GDM1 (cell line): Measurements from ENCODE around the gene TLK1.
A peak's percentile ranks its signal among the peaks of the same experiment; 100 is the strongest.

Experiments
- DNase-seq: peaks from one replicate; lab custom pipeline; 2025; lab: John Stamatoyannopoulos, UW

Gene TLK1

DNA sequence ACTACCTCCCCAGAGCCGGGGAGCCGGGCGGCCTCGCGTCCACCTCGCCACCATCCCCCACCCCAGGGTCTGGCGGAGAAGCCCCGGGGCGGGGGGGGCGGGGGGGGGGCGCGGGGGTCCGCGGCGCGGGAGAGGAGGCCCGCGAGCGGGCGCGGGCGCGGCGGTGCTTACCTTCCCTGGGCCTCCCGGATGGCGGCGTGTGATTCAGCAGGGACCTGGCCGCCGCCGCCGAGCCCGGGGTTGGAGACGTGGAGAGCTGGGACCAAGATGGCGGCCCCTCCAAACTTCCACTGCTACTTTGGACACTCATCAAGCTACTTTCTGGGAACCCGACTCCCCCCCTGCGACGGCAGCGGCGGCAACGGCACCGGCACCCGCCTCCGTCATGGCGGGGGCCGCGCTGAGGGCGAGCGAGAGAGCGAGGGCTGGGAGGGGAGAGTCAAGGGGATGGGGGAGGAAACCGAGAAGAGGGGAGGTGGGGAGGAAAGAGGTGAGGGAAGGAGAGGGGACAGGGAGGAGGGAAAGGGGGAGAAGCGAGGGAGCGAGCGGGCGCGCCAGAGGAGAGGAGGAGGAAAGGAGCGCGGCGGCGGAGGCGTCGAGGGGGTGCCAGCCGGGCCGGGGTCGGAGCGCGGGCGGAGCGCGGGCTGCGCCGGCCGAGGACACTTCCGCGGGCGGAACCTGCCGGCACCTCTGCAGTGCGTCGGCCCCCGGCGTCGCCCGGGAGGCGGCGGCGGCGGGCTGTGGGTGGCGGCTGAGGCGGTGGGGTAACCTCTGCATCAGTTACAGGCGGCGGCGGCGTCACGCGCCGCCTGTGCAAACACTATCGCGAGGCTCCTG lies at the start of gene TLK1:
Gene TLK1, minus strand, starts transcription at position 775 of the 837 bp plus-strand sequence. Its CDS starts 465 bp downstream, at position 310.
- peak; percentile 87 for DNase-seq

DNA sequence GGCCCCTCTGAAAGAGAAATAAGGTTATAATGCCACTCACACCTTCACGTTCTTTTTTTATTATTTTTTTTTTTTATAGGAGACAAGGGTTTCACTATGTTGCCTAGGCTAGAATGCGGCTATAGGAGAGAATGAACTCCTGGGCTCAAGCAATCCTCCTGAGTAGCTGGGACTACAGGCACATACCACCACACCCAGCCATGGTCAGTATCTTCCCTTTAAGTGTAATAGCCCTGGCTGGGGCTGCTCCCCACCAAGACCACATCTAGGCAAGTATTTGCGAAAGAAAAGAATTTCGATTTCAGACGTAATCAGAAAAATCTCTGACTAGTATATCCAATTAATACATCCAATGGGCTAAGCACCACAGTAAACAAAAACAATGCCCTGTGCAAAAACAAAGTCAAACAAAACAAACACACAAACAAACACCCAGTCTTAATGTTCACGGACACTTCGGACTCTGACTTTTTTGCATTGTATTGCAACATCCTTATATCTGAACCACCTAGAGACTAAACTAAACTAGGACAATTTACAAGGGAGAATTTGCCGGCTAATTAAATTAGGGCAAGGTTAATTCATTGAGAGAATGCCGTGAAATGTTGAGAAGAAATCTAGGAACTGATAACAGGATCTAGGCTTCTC lies 49.6 kb upstream of the TLK1 start:
- DNase-seq: no peak

GRCh38 chr2:171208657-171209056 lies 48.0 kb upstream of the TLK1 start:
- peak; percentile 4 for DNase-seq

GRCh38 chr2:171206422-171207115 lies 45.9 kb upstream of the TLK1 start:
- no peak for DNase-seq

DNA sequence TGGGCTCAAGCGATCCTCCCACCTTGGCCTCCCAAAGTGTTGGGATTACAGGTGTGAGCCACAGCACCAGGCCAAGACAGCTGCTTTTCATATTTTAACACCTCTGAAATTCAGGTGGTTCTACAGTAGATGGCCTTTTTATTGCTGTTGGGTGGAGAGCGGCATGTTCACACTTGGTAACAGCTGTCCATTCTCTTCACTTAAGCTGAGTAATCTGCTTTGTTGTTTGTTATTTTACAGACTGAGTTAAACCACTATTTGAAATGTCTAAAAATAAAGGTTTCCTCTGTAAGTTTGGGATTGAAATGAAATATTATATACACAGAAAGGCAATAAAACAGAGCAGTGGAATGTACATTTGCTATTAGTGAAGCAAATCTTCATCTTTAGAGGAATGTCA lies 44.9 kb upstream of the TLK1 start:
- DNase-seq: no peak

DNA sequence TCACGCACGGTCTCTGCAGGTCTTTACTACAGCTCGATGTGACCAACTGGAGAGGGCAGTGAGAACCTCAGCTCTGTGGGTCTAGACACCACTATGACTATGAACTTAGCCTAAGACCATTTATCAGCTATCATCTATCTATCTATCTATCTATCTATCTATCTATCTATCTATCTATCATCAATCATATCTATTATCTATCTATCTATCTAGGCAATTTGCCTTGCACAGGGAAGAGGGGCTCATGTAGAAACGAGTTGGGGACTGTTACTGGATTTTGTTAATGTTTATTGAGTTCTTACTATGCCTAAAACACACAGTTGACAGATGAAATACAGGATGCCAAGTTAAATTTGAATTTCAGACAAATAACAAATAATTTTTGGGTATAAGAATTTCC lies 41.1 kb upstream of the TLK1 start:
- no peak for DNase-seq

DNA sequence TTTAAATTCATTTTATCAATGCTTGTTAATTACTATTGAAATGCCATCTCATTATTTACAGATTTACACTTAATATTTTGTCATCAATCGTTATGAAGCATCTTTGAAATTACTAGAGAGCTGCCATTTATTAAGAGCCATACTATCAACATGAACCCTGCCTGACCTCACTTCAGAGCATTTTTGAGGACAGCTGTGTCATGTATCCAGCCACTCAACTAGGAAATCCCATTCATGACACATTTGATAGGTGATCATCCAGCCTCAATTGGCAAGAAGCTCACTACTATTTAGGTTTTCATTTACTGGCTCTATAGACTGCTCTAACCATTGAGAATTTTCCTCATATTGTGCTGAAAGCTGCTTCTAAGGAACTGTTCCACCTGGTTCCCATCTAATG lies 40.6 kb upstream of the TLK1 start:
- no peak for DNase-seq

- DNase-seq: no peak
These were observed 39.8 kb upstream of the TLK1 start for GRCh38 chr2:171200469-171200868.

- DNase-seq: no peak
These were observed 30.3 kb upstream of the TLK1 start for GRCh38 chr2:171191021-171191420.

GRCh38 chr2:171187819-171188218 lies 27.1 kb upstream of the TLK1 start:
- DNase-seq: no peak

DNA sequence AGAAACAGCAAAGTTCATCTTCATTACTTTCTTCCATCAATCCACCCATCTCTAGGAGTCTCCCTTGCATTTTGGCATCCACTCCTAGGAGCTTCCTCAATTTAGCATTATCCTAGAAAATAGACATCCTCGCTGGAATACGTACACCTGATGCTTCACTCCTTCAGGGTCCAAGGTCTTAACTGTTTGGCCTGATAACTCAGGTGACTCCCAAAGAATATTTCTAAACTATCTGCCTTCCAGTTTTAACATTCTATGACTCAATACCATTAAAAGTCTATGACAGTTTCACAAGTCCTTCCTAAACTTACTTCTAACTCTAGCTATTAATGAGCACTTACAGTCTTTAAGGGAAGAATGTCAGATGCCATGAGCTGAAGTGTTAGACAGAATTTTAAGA lies 26.5 kb upstream of the TLK1 start:
- no peak for DNase-seq

DNA sequence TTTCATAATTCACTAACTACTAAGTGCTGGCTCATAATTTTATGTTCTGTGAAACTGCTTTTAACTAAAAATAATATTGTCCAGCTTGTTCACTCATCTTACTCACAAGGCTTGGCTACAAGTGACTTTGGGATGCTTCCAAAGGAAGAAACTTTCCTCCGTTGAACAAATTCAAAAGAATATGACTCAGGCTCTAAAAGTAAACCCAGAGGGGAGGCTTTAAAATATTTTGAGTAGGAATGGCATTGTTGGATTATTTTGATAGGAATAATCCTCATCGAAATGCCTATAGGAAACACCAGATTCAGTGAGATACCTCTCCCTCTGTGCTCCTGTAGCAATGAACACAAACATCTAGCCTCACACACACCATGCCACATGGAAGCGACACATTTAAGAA lies 25.2 kb upstream of the TLK1 start:
- DNase-seq: no peak

GRCh38 chr2:171185165-171185818 lies 24.6 kb upstream of the TLK1 start:
- no peak for DNase-seq

GRCh38 chr2:171181064-171182049 lies 20.7 kb upstream of the TLK1 start:
- DNase-seq: no peak

GRCh38 chr2:171180229-171180930 lies 19.7 kb upstream of the TLK1 start:
- DNase-seq: no peak

- no peak for DNase-seq
These were observed 18.3 kb upstream of the TLK1 start for GRCh38 chr2:171178993-171179392.

DNA sequence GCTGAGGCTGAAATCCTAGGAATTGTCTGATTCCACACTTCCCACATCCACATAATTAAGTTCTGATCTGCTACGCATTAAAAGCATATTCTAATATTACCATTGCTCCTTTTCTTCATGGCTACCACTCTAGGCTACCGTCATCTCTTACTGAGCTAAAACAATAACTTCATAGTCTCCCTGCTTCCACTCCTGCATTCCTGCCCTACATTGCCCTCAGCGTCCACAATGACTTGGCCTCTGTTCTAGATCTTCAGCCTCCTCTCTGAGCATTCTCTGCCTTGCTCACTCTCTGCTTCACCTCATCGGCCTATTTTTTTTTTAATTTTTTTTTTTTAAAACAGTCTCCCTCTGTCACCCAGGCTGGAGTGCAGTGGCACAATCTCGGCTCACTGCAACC lies 15.8 kb upstream of the TLK1 start:
- DNase-seq: no peak

GRCh38 chr2:171174075-171174474 lies 13.4 kb upstream of the TLK1 start:
- DNase-seq: no peak

GRCh38 chr2:171173087-171173486 lies 12.4 kb upstream of the TLK1 start:
- DNase-seq: no peak

- no peak for DNase-seq
These were observed 11.1 kb upstream of the TLK1 start for GRCh38 chr2:171171808-171172207.

GRCh38 chr2:171169839-171170238 lies 9.1 kb upstream of the TLK1 start:
- no peak for DNase-seq
